ENCODE measurements around the gene PHRF1.

PHRF1 gene

DNA sequence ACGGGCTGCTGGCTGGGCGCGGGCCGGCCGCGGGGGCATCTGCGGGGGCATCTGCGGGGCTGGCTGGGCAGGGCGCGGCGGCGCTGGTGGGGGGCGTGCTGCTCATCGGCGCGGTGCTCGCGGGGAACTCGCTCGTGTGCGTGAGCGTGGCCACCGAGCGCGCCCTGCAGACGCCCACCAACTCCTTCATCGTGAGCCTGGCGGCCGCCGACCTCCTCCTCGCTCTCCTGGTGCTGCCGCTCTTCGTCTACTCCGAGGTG is 61.0 kb downstream of the PHRF1 start:
- Histone ChIP-seq H3K27me3 (replicated peaks) (peaks cover 33% of the 10 kb centered on the region), H3K4me3 (ENCODE audit: low read depth, low read length) (no peak overlapping the region)

DNA sequence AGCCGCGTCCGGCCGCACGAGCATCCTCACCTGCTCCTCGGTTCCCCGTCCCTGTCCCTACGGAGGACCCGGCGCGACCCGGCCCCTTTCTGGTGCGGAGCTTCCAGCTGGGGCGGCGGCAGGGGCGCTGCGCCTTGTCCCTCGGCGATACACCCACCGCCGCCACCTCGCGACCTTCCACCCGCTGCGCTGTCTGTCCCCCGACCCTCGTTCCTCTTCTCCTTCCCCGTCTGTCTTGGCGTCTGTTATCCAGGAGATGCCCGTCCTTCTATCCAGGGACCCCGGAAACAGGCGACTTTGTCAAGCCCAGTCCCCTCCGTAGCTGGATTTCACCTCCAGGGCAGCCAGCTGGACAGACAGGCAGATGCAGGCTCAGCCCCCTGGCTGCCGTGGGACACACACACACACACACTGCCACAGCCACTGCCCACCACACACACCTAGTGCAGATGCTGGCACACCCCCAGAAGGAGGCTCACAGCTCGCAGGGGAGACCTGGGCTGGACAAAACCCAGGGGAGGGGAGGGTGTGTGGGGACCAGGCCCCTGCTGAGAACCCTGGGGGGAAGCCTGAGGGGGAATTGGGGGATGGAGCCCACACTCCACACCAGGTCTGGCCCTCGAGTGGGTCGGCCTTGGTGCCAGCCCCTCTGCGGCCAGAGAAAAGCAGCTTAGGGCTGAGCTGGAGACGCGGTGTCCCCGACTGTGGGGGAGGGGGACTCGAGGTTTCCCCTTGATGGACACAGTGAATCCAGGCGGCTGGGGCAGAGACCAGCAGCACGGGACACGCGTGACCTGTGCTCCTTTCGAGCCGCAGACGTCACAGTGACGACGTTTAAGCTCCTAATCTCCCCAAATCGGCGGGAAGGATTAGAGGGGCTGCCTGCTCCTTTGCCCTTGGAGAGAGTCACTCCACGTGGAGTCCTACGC is 61.6 kb downstream of the PHRF1 start:
- TF ChIP-seq, protein P1, sequence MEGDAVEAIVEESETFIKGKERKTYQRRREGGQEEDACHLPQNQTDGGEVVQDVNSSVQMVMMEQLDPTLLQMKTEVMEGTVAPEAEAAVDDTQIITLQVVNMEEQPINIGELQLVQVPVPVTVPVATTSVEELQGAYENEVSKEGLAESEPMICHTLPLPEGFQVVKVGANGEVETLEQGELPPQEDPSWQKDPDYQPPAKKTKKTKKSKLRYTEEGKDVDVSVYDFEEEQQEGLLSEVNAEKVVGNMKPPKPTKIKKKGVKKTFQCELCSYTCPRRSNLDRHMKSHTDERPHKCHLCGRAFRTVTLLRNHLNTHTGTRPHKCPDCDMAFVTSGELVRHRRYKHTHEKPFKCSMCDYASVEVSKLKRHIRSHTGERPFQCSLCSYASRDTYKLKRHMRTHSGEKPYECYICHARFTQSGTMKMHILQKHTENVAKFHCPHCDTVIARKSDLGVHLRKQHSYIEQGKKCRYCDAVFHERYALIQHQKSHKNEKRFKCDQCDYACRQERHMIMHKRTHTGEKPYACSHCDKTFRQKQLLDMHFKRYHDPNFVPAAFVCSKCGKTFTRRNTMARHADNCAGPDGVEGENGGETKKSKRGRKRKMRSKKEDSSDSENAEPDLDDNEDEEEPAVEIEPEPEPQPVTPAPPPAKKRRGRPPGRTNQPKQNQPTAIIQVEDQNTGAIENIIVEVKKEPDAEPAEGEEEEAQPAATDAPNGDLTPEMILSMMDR (IDR thresholded peaks at IDR 0.05; ENCODE audit: low read depth, low read length, missing control alignments): no peak
- H3K36me3 ChIP-seq (replicated peaks): no peaks in the 10 kb centered on the region
- H3K27ac ChIP-seq: no peak overlapping the region
- H3K4me3 ChIP-seq (ENCODE audit: low read depth, low read length): no peak overlapping the region
- peaks cover 33% of the 10 kb centered on the region for H3K27me3 ChIP-seq (replicated peaks)
- DNase-seq: no peak
- in situ Hi-C loops (cut with HindIII; ENCODE audit: low pct_ligation_motif_present, low sequenced_read_pairs): no loop called here

More for the DNA sequence above, 61.0 kb downstream of the PHRF1 start:
- Histone ChIP-seq H3K36me3 (replicated peaks) (no peaks in the 10 kb centered on the region), H3K27ac (no peak overlapping the region)
- TF ChIP-seq, protein P1 (IDR thresholded peaks at IDR 0.05; ENCODE audit: low read depth, low read length, missing control alignments): no peak
- in situ Hi-C loops (cut with HindIII; ENCODE audit: low pct_ligation_motif_present, low sequenced_read_pairs): no loop called here
- DNase-seq: no peak

DNA sequence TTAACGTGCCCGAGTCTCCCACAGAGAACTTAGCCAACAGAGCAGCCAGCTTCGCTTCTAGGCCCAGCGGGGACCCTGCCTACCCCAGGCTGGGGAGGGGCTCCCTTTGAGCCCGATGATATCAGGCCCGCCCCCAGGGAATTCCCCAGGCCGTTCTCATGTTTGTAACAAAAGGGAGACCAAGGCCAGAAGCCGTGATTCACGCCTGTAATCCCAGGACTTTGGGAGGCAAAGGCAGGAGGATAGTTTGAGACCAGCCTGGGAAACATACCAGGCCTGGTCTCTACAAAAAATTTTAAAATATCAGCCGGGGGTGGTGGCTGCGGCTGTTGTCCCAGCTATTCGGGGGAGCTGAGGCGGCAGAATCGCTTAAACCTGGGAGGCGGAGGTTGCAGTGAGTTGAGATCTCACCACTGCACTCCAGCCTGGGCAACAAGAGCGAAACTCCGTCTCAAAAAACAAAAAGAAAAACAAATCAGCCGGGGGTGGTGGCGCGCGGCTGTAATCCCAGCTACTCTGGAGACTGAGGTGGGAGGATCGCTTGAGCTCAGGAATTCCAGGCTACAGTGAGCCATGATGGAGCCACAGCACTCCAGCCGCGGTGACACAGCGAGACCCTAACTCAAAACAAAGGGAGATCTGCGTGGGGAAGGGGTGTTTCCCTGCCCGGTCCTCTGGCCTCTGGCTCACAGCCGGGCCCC is 62.5 kb downstream of the PHRF1 start:
- Histone ChIP-seq H3K4me3 (ENCODE audit: low read depth, low read length) (no peak overlapping the region), H3K27me3 (replicated peaks) (peaks cover 33% of the 10 kb centered on the region), H3K36me3 (replicated peaks) (no peaks in the 10 kb centered on the region), H3K27ac (peak overlapping the region; percentile 19)
- DNase-seq: peak; percentile 24
- in situ Hi-C loops (cut with HindIII; ENCODE audit: low pct_ligation_motif_present, low sequenced_read_pairs): no loop called here
- TF ChIP-seq, protein P1 (IDR thresholded peaks at IDR 0.05; ENCODE audit: low read depth, low read length, missing control alignments): no peak

DNA sequence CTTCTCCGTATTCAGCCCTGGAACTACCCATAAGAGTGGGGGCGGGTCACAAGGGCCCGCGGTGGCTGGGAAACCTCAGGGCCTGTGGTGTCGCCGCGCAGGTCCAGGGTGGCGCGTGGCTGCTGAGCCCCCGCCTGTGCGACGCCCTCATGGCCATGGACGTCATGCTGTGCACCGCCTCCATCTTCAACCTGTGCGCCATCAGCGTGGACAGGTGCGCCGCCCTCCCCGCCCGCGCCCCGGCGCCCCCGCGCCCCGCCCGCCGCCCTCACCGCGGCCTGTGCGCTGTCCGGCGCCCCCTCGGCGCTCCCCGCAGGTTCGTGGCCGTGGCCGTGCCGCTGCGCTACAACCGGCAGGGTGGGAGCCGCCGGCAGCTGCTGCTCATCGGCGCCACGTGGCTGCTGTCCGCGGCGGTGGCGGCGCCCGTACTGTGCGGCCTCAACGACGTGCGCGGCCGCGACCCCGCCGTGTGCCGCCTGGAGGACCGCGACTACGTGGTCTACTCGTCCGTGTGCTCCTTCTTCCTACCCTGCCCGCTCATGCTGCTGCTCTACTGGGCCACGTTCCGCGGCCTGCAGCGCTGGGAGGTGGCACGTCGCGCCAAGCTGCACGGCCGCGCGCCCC is 63.2 kb downstream of the PHRF1 start:
- in situ Hi-C loops (cut with HindIII; ENCODE audit: low pct_ligation_motif_present, low sequenced_read_pairs): no loop called here
- Histone ChIP-seq H3K27me3 (replicated peaks) (peaks cover 33% of the 10 kb centered on the region), H3K27ac (no peak overlapping the region), H3K4me3 (ENCODE audit: low read depth, low read length) (no peak overlapping the region), H3K36me3 (replicated peaks) (peaks cover 5% of the 10 kb centered on the region)
- DNase-seq: no peak
- TF ChIP-seq, protein P1 (IDR thresholded peaks at IDR 0.05; ENCODE audit: low read depth, low read length, missing control alignments): no peak

DNA sequence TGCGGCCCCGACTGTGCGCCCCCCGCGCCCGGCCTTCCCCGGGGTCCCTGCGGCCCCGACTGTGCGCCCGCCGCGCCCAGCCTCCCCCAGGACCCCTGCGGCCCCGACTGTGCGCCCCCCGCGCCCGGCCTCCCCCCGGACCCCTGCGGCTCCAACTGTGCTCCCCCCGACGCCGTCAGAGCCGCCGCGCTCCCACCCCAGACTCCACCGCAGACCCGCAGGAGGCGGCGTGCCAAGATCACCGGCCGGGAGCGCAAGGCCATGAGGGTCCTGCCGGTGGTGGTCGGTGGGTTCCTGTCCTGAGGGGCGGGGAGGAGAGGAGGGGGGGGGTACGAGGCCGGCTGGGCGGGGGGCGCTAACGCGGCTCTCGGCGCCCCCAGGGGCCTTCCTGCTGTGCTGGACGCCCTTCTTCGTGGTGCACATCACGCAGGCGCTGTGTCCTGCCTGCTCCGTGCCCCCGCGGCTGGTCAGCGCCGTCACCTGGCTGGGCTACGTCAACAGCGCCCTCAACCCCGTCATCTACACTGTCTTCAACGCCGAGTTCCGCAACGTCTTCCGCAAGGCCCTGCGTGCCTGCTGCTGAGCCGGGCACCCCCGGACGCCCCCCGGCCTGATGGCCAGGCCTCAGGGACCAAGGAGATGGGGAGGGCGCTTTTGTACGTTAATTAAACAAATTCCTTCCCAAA is 63.9 kb downstream of the PHRF1 start:
- Histone ChIP-seq H3K27ac (no peak overlapping the region), H3K36me3 (replicated peaks) (peaks cover 6% of the 10 kb centered on the region), H3K4me3 (ENCODE audit: low read depth, low read length) (no peak overlapping the region), H3K27me3 (replicated peaks) (peaks cover 33% of the 10 kb centered on the region)
- TF ChIP-seq, protein P1 (IDR thresholded peaks at IDR 0.05; ENCODE audit: low read depth, low read length, missing control alignments): no peak
- no peak for DNase-seq
- in situ Hi-C loops (cut with HindIII; ENCODE audit: low pct_ligation_motif_present, low sequenced_read_pairs): no loop called here
